Body of pancreas (tissue), 4 donors: ENCODE results near the gene SHISA5.

ENCODE experiments used
- POLR2A ChIP-seq, 3 donors: fragments of 450-650 bp; IDR thresholded peaks; one replicate each; pipeline ENCODE4 v1.6.1; 2016; ENCODE audit warnings: antibody characterized with exemption in 3 of 3, mild to moderate bottlenecking in 2 of 3
- TF ChIP-seq, protein P1 (sequence below), 7 experiments: fragments of 450-650 bp in 4 of 7; fragments of 200-600 bp in 3 of 7; sonication (generic) in 3 of 7; IDR thresholded peaks; one replicate each; pipeline ENCODE4 v1.5.1; 2016 to 2019; ENCODE audit warnings: antibody characterized with exemption in 7 of 7

DNA sequence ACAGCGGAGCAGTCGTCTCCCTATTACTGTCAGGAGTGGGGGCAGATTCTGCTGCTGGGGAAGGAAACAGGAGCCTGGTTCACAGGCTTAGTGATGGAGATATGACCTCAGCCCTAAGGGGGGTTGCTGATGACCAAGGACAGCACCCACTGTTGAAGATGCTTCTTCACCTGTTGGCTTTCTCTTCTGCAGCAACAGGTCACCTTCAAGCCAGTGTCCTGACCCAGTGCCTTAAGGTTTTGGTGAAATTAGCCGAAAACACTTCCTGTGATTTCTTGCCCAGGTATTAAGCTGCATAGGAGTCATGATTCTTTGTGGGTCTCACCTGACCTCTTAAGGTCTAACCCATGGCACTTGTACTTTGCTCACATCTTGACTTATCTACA, 43.5 kb downstream of the SHISA5 start:
- TF ChIP-seq, protein P1, sequence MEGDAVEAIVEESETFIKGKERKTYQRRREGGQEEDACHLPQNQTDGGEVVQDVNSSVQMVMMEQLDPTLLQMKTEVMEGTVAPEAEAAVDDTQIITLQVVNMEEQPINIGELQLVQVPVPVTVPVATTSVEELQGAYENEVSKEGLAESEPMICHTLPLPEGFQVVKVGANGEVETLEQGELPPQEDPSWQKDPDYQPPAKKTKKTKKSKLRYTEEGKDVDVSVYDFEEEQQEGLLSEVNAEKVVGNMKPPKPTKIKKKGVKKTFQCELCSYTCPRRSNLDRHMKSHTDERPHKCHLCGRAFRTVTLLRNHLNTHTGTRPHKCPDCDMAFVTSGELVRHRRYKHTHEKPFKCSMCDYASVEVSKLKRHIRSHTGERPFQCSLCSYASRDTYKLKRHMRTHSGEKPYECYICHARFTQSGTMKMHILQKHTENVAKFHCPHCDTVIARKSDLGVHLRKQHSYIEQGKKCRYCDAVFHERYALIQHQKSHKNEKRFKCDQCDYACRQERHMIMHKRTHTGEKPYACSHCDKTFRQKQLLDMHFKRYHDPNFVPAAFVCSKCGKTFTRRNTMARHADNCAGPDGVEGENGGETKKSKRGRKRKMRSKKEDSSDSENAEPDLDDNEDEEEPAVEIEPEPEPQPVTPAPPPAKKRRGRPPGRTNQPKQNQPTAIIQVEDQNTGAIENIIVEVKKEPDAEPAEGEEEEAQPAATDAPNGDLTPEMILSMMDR (IDR thresholded peaks at IDR 0.05): no peak
- no peak for TF ChIP-seq POLR2A (IDR thresholded peaks at IDR 0.05)
